ENCODE results near the gene EGR4.

DNA sequence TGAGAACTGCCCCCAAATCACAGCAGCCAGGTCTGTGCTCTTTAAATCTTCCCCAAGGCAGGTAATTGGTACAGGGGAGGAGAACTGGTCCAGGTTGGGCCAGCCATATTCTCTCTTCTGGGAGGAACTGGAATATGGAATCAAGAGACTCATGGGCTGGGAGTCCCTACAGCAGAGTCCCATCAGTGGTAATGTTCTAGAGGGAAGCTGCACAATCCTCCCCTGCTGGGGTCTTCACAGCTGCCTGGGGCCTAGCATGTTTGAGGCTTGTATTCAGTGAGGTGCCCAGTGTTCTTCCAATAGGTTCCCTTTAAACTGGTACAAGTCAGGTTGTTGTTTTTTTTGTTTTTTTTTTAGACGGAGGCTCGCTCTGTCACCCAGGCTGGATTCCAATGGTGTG, 21.1 kb upstream of the EGR4 start:
- TF ChIP-seq CTCF (IDR thresholded peaks at IDR 0.05) (no peak), RAD21 (conservative IDR thresholded peaks at IDR 0.05 in 1 of 2, IDR thresholded peaks at IDR 0.05 in 1 of 2) (no peak), POLR2A (IDR thresholded peaks at IDR 0.05; ENCODE audit: low read length) (no peak), GATA3 (IDR thresholded peaks at IDR 0.05; ENCODE audit: borderline replicate concordance) (no peak), NPAS2 (CRISPR knock-in tag; IDR thresholded peaks at IDR 0.05; ENCODE audit: borderline replicate concordance) (no peak), CHD4 (IDR thresholded peaks at IDR 0.05; ENCODE audit: borderline replicate concordance) (no peak), TFCP2L1 (CRISPR knock-in tag; IDR thresholded peaks at IDR 0.05) (no peak), EP300 (IDR thresholded peaks at IDR 0.05) (no peak), KDM1A (IDR thresholded peaks at IDR 0.05; ENCODE audit: low read depth) (no peak), HDAC2 (IDR thresholded peaks at IDR 0.05) (no peak), CHD2 (IDR thresholded peaks at IDR 0.05; ENCODE audit: low read length, partially characterized antibody) (no peak)
- TF ChIP-seq, protein P1, sequence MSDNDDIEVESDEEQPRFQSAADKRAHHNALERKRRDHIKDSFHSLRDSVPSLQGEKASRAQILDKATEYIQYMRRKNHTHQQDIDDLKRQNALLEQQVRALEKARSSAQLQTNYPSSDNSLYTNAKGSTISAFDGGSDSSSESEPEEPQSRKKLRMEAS (IDR thresholded peaks at IDR 0.05), result no peak
